AG08396 (cell line): ENCODE measurements around the gene USP17L25.
"Not testable (repeated sequence)": the region's sequence is repeated elsewhere in the genome, so short reads cannot be mapped to it uniquely, and the experiment has no call there.

Experiments used
- DNase-seq: peaks from one replicate; pipeline ENCODE4 v3.0.0; 2012; ENCODE audit warnings: low spot score, mixed read lengths

USP17L25 gene, protein sequence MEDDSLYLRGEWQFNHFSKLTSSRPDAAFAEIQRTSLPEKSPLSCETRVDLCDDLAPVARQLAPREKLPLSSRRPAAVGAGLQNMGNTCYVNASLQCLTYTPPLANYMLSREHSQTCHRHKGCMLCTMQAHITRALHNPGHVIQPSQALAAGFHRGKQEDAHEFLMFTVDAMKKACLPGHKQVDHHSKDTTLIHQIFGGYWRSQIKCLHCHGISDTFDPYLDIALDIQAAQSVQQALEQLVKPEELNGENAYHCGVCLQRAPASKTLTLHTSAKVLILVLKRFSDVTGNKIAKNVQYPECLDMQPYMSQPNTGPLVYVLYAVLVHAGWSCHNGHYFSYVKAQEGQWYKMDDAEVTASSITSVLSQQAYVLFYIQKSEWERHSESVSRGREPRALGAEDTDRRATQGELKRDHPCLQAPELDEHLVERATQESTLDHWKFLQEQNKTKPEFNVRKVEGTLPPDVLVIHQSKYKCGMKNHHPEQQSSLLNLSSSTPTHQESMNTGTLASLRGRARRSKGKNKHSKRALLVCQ

GRCh38 chr4:9329611-9330010 is at the start of gene USP17L25:
Gene USP17L25 (plus strand): TSS chr4:9329911. CDS start chr4:9329911, 0 bp downstream.
- DNase-seq = not testable (repeated sequence)

GRCh38 chr4:9324191-9324590 is 5.5 kb upstream of the USP17L25 start:
- not testable (repeated sequence) for DNase-seq

- DNase-seq = not testable (repeated sequence)
These were observed 4.8 kb upstream of the USP17L25 start, which contains the start of gene USP17L24 for GRCh38 chr4:9324865-9325264. Gene USP17L24 (plus strand): TSS chr4:9325165. CDS start chr4:9325165, 0 bp downstream.

- not testable (repeated sequence) for DNase-seq
These were observed 4.6 kb downstream of the USP17L25 start, which contains the start of gene USP17L26 for GRCh38 chr4:9334358-9334757. Gene USP17L26 (plus strand): TSS chr4:9334658. CDS start chr4:9334658, 0 bp downstream.

GRCh38 chr4:9339103-9339502 is 9.4 kb downstream of the USP17L25 start, which contains the start of gene USP17L5:
Gene USP17L5 (plus strand): TSS chr4:9339403. CDS start chr4:9339403, 0 bp downstream.
- not testable (repeated sequence) for DNase-seq

- not testable (repeated sequence) for DNase-seq
These were observed 14.1 kb downstream of the USP17L25 start, which contains the start of gene USP17L27 for GRCh38 chr4:9343848-9344247. Gene USP17L27 (plus strand): TSS chr4:9344148. CDS start chr4:9344148, 0 bp downstream.

DNA sequence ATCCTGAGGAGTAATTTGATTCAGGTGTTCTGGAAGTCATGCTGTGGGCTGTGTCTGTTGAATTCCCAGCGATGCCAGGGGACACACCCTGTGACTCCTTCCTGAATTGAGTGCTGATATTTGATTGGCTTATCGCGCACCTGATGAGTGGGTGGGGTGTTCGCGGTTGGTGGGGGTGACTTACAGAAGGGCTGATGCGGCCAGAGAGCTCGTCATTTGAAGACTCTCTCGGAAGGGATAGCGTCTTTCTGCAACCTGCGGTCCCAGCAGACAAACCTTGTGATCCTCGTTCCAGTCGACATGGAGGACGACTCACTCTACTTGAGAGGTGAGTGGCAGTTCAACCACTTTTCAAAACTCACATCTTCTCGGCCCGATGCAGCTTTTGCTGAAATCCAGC is 18.9 kb downstream of the USP17L25 start, which contains the start of gene USP17L28:
USP17L28 (plus strand) TSS at position 301 of the 400 bp plus-strand sequence; CDS start at position 301, 0 bp downstream.
- not testable (repeated sequence) for DNase-seq

- DNase-seq = not testable (repeated sequence)
These were observed 21.2 kb downstream of the USP17L25 start for GRCh38 chr4:9350866-9351265.

GRCh38 chr4:9353338-9353737 is 23.6 kb downstream of the USP17L25 start, which contains the start of gene USP17L29:
Gene USP17L29 (plus strand): TSS chr4:9353638. CDS start chr4:9353638, 0 bp downstream.
- not testable (repeated sequence) for DNase-seq

GRCh38 chr4:9362829-9363228 is 33.1 kb downstream of the USP17L25 start, which contains the start of gene USP17L30:
Gene USP17L30 (plus strand): TSS chr4:9363129. CDS start chr4:9363129, 0 bp downstream.
- DNase-seq = not testable (repeated sequence)

DNA sequence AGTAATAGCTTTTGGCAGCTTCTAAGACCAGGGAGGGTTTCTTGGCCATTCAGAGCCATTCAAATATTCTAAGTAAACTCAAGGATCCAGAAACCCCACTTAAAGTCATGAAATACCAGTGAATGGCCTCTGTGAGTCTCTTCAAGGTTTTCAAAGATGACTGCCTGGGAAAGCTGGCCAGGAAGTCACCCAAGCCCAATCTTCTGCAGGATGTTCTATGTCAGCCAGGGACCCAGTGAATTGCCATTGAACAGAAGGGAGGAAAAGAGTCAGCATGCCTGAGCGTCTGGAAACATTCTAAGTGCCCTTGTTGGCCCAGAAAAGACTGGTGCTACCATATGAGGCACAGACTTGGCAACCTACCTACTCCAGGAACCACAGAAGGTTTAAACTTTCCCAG is 50.2 kb downstream of the USP17L25 start:
- DNase-seq = not testable (repeated sequence)
